Measurements from ENCODE around the gene TJP3.

The TJP3 gene

DNA sequence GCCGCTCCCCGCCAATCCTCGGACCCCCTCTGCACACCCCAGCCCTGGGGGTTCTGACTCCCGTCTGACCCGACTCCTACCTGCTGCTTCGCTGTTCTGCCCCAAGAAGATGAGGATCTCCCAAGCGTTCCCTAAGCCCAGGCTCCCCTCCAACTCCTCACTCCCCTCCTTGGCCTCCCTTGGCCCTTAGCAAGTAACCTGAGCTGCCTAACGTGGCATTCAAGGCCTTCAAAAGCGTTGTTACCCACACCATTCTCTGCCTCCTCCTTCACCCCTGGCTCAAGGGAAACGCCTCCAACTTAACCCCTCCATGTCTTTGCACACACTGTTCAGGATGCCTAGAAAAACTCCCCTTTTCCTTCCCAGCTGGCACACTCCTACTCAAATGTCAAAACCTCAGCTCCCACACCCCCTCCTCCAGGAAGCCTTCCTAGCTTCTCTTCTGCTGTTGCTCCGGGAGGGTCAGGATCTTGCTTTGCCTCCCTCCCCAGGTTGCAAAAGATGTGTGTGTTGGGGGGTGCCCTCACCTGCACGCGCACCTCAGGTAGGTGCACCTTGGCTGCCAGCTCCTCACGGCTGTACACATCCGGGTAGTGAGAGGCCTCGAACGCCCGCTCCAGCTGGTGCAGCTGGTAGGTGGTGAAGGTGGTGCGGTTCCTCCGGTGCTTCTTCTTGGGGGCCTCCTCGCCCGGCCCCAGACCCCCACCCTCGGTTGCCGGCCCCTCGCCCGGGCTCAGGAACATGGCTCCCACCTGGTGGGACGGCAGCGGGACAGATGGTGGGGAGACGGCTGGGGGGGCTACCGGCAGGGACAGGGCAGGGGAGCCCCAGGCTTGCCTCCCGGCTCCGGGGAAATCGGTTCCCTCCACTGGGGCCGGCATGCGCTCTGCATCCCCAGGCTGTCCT lies 63.1 kb downstream of the TJP3 start:
- H3K27ac ChIP-seq (ENCODE audit: low read length): no peak overlapping the region
- no peaks in the 10 kb centered on the region; the same call in 1 of the 2 replicates for H3K79me2 ChIP-seq (ENCODE audit: low read length)
- H4K20me1 ChIP-seq (ENCODE audit: insufficient read depth, low read length): no peaks in the 10 kb centered on the region
- H3K9me3 ChIP-seq (replicated peaks; ENCODE audit: insufficient read depth, low read length): no peaks in the 10 kb centered on the region
- H3K4me2 ChIP-seq (ENCODE audit: low read depth, low read length): no peak overlapping the region
- peaks cover 17% of the 10 kb centered on the region for H3K27me3 ChIP-seq (replicated peaks; ENCODE audit: insufficient read depth, low read length)
- no peak overlapping the region for H3K4me3 ChIP-seq (ENCODE audit: low read length)
- H3F3A ChIP-seq (ENCODE audit: insufficient read depth, low read length): no peaks in the 10 kb centered on the region
- no peak for DNase-seq
- no peaks in the 10 kb centered on the region for H3K36me3 ChIP-seq (replicated peaks; ENCODE audit: insufficient read depth, low read length)
- H3K4me1 ChIP-seq (ENCODE audit: low read length): no peaks in the 10 kb centered on the region
- no peak overlapping the region for H2AFZ ChIP-seq (ENCODE audit: low read length)
- TF ChIP-seq EZH2 (optimal IDR thresholded peaks at IDR 0.05; ENCODE audit: low read depth, low read length) (no peak), EZH2phosphoT487 (IDR thresholded peaks at IDR 0.05; ENCODE audit: low read length) (no peak)
- TF ChIP-seq, protein P1, sequence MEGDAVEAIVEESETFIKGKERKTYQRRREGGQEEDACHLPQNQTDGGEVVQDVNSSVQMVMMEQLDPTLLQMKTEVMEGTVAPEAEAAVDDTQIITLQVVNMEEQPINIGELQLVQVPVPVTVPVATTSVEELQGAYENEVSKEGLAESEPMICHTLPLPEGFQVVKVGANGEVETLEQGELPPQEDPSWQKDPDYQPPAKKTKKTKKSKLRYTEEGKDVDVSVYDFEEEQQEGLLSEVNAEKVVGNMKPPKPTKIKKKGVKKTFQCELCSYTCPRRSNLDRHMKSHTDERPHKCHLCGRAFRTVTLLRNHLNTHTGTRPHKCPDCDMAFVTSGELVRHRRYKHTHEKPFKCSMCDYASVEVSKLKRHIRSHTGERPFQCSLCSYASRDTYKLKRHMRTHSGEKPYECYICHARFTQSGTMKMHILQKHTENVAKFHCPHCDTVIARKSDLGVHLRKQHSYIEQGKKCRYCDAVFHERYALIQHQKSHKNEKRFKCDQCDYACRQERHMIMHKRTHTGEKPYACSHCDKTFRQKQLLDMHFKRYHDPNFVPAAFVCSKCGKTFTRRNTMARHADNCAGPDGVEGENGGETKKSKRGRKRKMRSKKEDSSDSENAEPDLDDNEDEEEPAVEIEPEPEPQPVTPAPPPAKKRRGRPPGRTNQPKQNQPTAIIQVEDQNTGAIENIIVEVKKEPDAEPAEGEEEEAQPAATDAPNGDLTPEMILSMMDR (IDR thresholded peaks at IDR 0.05; ENCODE audit: low read length): no peak
- H3K9ac ChIP-seq (ENCODE audit: low read length): no peak overlapping the region
- no peaks in the 10 kb centered on the region for H3K9me2 ChIP-seq (replicated peaks; ENCODE audit: insufficient read depth, low read length)

DNA sequence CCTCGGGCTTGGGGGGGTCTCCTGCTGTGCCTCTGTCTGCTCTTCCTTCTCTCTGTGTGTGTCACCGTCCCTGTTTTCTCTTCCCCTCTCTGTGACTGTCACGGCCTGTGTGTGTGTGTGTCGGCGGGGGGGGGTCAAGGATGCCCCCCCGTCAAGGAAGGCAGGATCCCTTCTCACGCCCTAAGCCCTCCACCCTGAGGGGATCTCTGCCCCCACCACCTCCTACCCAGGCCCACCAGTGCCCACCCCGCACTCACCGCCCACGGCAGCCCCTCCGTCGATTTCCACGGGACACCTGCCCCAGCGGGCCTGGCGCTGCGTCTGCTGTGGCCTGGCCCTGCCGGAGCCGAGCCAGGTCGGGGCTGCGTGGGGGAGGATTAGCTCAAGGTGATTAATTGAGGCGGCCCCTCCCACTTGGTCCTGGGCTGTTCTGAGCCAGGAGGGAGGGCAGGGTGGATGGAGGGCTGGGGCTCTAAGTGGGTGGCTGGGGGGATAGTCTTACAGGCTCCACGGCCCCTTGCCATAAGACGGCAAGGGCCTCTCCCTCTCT lies 63.8 kb downstream of the TJP3 start, which contains the start of gene RAX2:
RAX2 (minus strand) TSS at position 323 of the 550 bp plus-strand sequence. CDS start 486 bp downstream, outside the sequence.
- Histone ChIP-seq H2AFZ (ENCODE audit: low read length) (no peak within 1 kb of the TSS), H3K36me3 (replicated peaks; ENCODE audit: insufficient read depth, low read length) (no peaks in the 10 kb centered on the region), H4K20me1 (ENCODE audit: insufficient read depth, low read length) (no peaks in the 10 kb centered on the region), H3K4me3 (ENCODE audit: low read length) (no peak within 1 kb of the TSS), H3K4me2 (ENCODE audit: low read depth, low read length) (no peak within 1 kb of the TSS), H3K4me1 (ENCODE audit: low read length) (no peaks in the 10 kb centered on the region), H3K79me2 (ENCODE audit: low read length) (no peaks in the 10 kb centered on the region; the same call in 1 of the 2 replicates), H3K9me2 (replicated peaks; ENCODE audit: insufficient read depth, low read length) (no peaks in the 10 kb centered on the region), H3K27me3 (replicated peaks; ENCODE audit: insufficient read depth, low read length) (peaks cover 18% of the 10 kb centered on the region), H3K9ac (ENCODE audit: low read length) (no peak within 1 kb of the TSS), H3K9me3 (replicated peaks; ENCODE audit: insufficient read depth, low read length) (no peaks in the 10 kb centered on the region), H3K27ac (ENCODE audit: low read length) (no peak within 1 kb of the TSS), H3F3A (ENCODE audit: insufficient read depth, low read length) (no peaks in the 10 kb centered on the region)
- no peak for TF ChIP-seq EZH2phosphoT487 (IDR thresholded peaks at IDR 0.05; ENCODE audit: low read length)
- no peak for TF ChIP-seq EZH2 (optimal IDR thresholded peaks at IDR 0.05; ENCODE audit: low read depth, low read length)
- TF ChIP-seq, protein P1 (IDR thresholded peaks at IDR 0.05; ENCODE audit: low read length): no peak
- no peak for DNase-seq

DNA sequence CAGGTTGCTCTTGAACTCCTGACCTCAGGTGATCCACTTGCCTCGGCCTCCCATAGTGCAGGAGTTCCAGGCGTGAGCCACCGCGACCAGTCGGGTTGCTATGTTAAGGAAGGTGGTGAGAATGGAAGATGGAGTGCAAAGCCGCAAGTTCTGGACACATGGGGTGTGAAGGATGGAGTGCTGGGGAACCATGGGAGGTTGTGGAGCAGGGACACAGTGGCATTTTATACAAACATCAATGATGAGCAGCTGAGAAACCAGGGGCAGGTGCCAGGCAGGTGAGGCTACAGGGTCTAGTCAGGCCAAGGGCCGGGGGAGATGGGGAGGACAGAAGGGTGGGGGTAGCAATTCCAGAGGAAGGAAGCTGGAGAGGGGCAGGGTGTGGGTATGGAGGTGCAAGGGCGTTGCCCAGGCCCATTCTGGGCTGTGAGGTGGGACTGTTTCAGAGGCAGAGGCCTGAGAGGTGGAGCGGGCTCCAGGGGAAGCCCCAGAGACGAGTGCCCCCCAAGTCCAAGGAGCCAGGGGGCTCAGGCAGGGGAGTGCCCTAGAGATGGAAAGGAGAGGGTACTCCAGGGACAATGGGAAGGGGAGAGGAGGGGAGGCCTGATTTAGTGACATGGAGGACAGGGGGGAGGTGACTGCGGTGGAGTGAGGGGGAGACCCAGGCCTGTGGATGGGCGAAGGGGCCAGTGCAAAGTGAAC lies 65.8 kb downstream of the TJP3 start:
- no peaks in the 10 kb centered on the region for H3F3A ChIP-seq (ENCODE audit: insufficient read depth, low read length)

More for the DNA sequence above, 65.8 kb downstream of the TJP3 start:
- H3K4me2 ChIP-seq (ENCODE audit: low read depth, low read length): no peak overlapping the region
- no peak overlapping the region for H3K9ac ChIP-seq (ENCODE audit: low read length)
- DNase-seq: no peak
- H4K20me1 ChIP-seq (ENCODE audit: insufficient read depth, low read length): no peaks in the 10 kb centered on the region
- no peak for TF ChIP-seq EZH2phosphoT487 (IDR thresholded peaks at IDR 0.05; ENCODE audit: low read length)
- TF ChIP-seq EZH2 (optimal IDR thresholded peaks at IDR 0.05; ENCODE audit: low read depth, low read length): no peak
- TF ChIP-seq, protein P1 (IDR thresholded peaks at IDR 0.05; ENCODE audit: low read length): no peak
- no peak overlapping the region for H3K4me3 ChIP-seq (ENCODE audit: low read length)
- H3K79me2 ChIP-seq (ENCODE audit: low read length): no peaks in the 10 kb centered on the region
- no peak overlapping the region for H2AFZ ChIP-seq (ENCODE audit: low read length)
- H3K9me3 ChIP-seq (replicated peaks; ENCODE audit: insufficient read depth, low read length): no peaks in the 10 kb centered on the region
- no peaks in the 10 kb centered on the region for H3K4me1 ChIP-seq (ENCODE audit: low read length)
- no peaks in the 10 kb centered on the region for H3K9me2 ChIP-seq (replicated peaks; ENCODE audit: insufficient read depth, low read length)
- no peaks in the 10 kb centered on the region for H3K36me3 ChIP-seq (replicated peaks; ENCODE audit: insufficient read depth, low read length)
- H3K27me3 ChIP-seq (replicated peaks; ENCODE audit: insufficient read depth, low read length): peaks cover 32% of the 10 kb centered on the region
- H3K27ac ChIP-seq (ENCODE audit: low read length): no peak overlapping the region
